Cardiac muscle cell (in vitro differentiated cells and primary cell): ENCODE results near the gene TK2. TPM values are rescaled to one million over a fixed set of nuclear protein-coding genes. Genes with fewer than 3 reads are reported as not detected.

Source experiments
- DNase-seq, 2 donors: peaks; one replicate each; pipeline versions ENCODE4 v3.0.0 to v3.0.0-alpha.2; 2010 to 2017; ENCODE audit warnings: low read depth in 1 of 2, low spot score in 1 of 2
- H3K27ac ChIP-seq: fragments of 200-600 bp; sonication (generic); 2 replicates; pipeline ENCODE4 v1.5.1; 2016
- H3K27me3 ChIP-seq: fragments of 200-600 bp; sonication (generic); 2 replicates; pipeline ENCODE4 v1.6.0; 2016; ENCODE audit warnings: control low read depth
- H3K36me3 ChIP-seq: fragments of 200-600 bp; sonication (generic); 2 replicates; pipeline ENCODE4 v1.5.1; 2016; ENCODE audit warnings: control low read depth
- H3K4me1 ChIP-seq: fragments of 200-600 bp; sonication (generic); 2 replicates; pipeline ENCODE4 v1.8.1; 2017; ENCODE audit warnings: low read depth, mild to moderate bottlenecking, mixed run types
- H3K4me3 ChIP-seq: fragments of 200-600 bp; sonication (generic); 2 replicates; pipeline ENCODE4 v1.5.1; 2016; ENCODE audit warnings: mild to moderate bottlenecking
- H3K9me3 ChIP-seq: fragments of 200-600 bp; sonication (generic); 2 replicates; pipeline ENCODE4 v1.5.1; 2017; ENCODE audit warnings: low read depth, mild to moderate bottlenecking, control low read depth
- CTCF ChIP-seq: IDR thresholded peaks from 2 replicates; pipeline ENCODE4 v1.5.1; 2012; ENCODE audit warnings: low read depth, mild to moderate bottlenecking, low read length
- polyA plus RNA-seq: library from polyadenylated mRNA; unstranded; fragments of >200 nt; fragmentation: Nextera tagmentation; extraction: Ambion mirVana; gene quantifications from 2 replicates; pipeline ENCODE4 v1.2.1, GENCODE V29; 2016
- total RNA-seq: library from RNA; depleted of rRNA; stranded (reverse); fragments of >200 nt; gene quantifications from 2 replicates; pipeline ENCODE4 v1.2.3, GENCODE V29; 2016

Gene TK2
- total and polyA plus RNA-seq, 2 experiments from 2014 or later = 19.8 to 20.9 TPM

- H3K27me3 ChIP-seq = peaks cover 7% of the 10 kb centered on the region
- no peaks in the 10 kb centered on the region for H3K36me3 ChIP-seq
- no peaks in the 10 kb centered on the region for H3K4me1 ChIP-seq
- H3K27ac ChIP-seq = no peak overlapping the region
- TF ChIP-seq CTCF = no peak
- H3K4me3 ChIP-seq = no peak overlapping the region
- no peak for DNase-seq
- no peaks in the 10 kb centered on the region for H3K9me3 ChIP-seq
Observed at GRCh38 chr16:66474750-66475199, 75.1 kb downstream of the TK2 start.

GRCh38 chr16:66473654-66474519 lies 76.0 kb downstream of the TK2 start:
- Histone ChIP-seq H3K27me3 (peaks cover 7% of the 10 kb centered on the region), H3K4me1 (no peaks in the 10 kb centered on the region), H3K9me3 (no peaks in the 10 kb centered on the region), H3K36me3 (no peaks in the 10 kb centered on the region), H3K4me3 (no peak overlapping the region), H3K27ac (no peak overlapping the region)
- DNase-seq = no peak
- TF ChIP-seq CTCF = no peak

GRCh38 chr16:66473051-66473571 lies 76.8 kb downstream of the TK2 start:
- Histone ChIP-seq H3K36me3 (no peaks in the 10 kb centered on the region), H3K27me3 (peaks cover 7% of the 10 kb centered on the region), H3K4me3 (no peak overlapping the region), H3K27ac (no peak overlapping the region), H3K9me3 (no peaks in the 10 kb centered on the region), H3K4me1 (no peaks in the 10 kb centered on the region)
- no peak for TF ChIP-seq CTCF
- DNase-seq = no peak

GRCh38 chr16:66471716-66472393 lies 78.1 kb downstream of the TK2 start:
- Histone ChIP-seq H3K4me1 (no peaks in the 10 kb centered on the region), H3K4me3 (no peak overlapping the region), H3K9me3 (no peaks in the 10 kb centered on the region), H3K27ac (no peak overlapping the region), H3K36me3 (no peaks in the 10 kb centered on the region), H3K27me3 (peaks cover 7% of the 10 kb centered on the region)
- DNase-seq = no peak
- no peak for TF ChIP-seq CTCF

- no peak for TF ChIP-seq CTCF
- no peaks in the 10 kb centered on the region for H3K9me3 ChIP-seq
- no peaks in the 10 kb centered on the region for H3K36me3 ChIP-seq
- H3K4me3 ChIP-seq = no peak overlapping the region
- H3K4me1 ChIP-seq = no peaks in the 10 kb centered on the region
- H3K27ac ChIP-seq = no peak overlapping the region
- H3K27me3 ChIP-seq = peaks cover 7% of the 10 kb centered on the region
- no peak for DNase-seq
Observed at GRCh38 chr16:66471264-66471663, 78.7 kb downstream of the TK2 start.
